GM21367 (cell line): Measurements from ENCODE around the gene ZFAND3.
A peak's percentile ranks its signal among the peaks of the same experiment; 100 is the strongest.

Source experiments
- ATAC-seq: cut with Tn5 transposase; IDR thresholded peaks from one replicate; pipeline ENCODE4 v1.9.1; 2021; ENCODE audit not compliant: unreplicated experiment

ZFAND3 gene

DNA sequence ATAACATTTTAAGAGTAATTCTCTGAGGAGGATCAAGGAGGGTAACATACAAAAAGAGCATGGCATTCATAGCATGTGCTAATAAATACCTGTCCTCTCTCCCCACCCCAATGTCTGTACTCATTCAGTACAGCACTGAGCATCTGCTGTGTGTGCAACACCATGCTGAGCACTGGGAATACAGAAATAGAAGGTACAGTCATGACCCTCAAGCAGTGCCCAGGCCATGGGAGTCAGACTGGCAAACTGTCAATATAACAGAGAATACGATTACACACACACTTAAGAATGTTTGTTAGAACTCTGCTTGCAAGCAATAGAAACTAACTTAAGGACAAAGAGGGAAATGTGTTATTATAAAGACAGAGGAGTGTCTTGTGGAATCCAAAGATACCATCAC is 24.7 kb upstream of the ZFAND3 start:
- ATAC-seq: no peak

DNA sequence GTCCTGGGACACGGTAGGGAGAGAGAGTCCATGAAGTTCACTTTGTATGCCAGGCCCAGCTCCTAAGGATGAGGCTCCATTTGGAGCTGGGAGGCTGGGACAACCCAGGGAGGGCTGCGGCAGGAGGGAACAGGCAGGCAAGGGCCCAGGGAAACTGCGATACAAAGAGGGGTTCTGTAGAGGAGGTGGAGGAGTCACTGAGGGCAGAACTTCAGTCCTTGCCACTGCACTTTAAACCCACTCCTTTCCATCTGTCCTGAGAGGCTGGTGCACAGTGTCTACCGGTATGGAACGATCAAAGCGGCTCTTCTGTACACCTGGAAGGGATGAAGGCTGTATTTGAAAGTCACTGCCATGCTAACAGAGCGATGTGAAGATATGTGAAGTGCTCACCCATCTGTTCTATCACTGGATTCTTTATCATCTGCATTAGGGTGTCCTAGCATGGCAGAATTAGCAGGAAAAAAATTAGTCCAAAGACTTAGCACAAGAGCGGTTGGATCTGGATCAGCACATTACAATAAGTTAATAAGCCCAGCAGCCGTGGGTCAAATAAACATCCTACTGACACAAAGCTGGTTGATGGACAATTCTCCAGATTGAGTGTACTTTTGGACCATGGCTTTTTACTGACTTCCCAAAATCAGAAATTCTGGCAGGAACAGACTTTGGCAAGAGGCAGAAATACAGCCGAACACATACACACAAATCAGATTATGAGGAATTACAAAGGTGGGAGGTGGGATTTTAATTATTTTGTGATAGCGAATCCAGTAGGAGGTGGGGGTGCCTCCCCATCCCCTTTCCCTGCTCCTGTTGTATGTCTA is 20.9 kb upstream of the ZFAND3 start:
- no peak for ATAC-seq

DNA sequence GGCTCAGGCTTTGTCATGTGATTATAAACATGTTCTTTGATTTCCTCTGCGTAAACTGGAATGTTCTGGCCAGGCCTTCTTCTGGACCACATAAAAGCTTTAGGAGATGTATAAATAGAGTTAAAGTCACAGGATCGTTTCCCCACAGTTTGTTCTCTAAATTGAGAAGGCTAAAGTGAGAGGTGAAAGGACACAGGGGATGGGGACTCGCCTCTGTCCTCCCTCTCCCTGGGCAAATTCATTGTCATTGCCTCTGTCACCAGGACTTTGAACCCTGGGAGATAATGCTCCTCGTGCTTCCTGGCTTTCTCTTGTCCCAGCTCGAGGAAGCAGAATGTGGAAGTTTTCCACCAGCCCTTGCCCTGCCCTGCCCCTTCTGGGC is 20.3 kb upstream of the ZFAND3 start:
- ATAC-seq: no peak

DNA sequence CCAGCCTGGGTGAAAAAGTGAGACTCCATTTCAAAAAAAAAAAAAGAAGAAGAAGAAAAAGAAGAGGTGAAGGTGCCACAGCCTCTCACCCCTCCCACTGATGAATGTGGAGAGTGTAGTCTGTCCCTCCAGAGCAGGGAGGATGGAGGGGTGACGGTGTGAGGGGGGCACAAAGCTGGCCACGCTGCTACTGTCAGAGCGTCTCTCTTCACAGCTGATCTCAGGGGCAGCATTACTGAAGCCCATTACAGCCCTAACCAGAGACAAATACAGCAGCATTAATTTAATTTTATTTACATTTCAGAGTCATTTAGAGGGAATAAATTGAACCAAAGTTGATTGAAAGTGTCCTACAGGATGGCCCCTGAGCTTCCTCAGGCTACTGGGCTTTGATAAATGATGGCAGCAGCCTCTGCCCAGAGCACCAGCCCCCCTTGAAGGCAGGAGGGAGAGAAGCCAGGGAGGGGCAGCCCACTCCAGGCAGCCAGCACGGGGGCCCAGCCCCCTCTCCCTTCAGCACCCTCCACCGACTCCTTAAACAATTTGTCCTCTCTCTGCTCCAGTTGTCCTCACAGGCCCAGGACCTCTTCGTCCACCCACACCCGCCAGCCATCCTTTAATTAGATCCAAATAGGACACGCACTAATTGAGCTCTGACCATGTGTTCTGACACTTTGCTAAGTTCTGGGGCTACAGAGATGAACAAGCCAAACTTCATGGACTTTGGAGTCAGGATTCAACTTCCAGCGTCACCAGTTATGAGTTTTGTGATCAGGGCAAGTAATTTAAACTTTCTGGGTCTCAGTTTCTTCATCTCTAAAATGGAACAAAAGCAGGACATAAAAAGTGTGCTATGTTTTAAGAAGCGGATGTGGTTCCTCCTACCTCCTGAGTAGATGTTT is 18.6 kb upstream of the ZFAND3 start:
- ATAC-seq: no peak

DNA sequence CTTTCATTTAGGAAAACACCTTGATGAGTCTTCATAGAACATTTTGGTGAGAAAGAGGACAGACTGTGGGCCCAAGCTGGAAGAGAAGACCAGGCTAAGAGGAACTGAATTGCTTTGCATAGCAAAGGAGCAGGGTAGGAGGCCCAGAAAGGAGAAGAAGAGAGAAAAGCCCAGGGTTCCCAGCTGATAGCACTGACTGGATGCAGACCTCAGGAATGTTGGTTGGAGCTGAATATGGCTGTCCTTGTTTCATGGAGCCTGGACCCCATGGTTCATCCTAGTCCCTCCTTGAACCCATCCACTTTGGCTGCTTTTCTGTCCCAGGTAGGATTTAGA is 18.0 kb upstream of the ZFAND3 start:
- no peak for ATAC-seq

DNA sequence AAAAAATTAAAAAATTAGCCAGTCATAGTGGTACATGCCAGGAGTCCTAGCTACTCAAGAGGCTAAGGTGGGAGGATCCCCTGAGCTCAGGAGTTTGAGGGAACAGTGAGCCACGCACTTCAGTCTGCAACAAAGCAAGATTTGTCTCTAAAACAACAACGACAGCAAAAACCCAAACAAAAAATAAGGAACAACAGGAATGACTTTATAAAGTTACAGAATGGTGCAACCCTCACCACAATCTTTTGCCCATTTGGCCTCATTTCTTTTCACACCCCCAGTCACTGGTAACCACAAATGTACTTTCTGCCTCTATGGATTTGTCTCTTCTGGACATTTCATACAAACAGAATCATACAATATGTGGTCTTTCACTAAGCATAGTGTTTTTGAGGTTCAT is 16.7 kb upstream of the ZFAND3 start:
- ATAC-seq: no peak

DNA sequence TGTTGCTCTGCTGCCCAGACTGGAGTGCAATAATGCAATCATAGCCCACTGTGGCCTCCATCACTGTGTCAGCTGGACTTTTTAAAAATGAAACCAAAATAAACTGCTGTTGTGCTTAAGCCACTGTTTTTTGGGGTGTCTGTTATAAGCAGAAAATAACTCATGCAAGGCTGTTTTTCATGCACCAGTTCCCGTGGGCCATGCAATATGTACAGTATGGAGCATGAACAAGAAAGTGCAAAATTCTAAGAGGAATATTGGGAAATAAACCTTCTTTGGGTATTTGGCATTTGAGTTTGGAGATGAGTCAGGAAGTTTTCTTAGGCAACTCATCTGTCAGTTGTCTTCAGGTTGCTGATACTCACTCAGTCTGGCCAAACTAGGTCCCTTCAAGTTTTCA is 14.9 kb upstream of the ZFAND3 start:
- ATAC-seq: no peak

DNA sequence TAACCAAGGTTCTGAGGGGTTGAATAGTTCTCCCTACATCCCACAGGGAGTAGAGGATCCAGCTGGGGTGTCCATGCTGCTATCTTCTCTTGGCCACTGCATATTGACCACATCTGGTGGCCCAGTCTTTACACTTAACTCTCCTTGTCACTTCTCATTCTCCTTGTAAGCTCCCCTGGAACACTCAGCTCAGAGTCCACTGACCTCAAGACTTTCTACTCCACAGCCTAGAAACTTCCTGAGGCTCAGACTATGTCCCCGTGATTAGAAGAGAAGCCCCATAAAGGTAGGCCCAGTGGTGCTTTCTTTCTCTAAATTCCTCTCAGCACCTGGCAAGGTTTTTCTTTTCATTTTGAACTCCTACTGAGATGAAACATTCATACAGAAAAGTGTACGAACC is 13.3 kb upstream of the ZFAND3 start:
- no peak for ATAC-seq

DNA sequence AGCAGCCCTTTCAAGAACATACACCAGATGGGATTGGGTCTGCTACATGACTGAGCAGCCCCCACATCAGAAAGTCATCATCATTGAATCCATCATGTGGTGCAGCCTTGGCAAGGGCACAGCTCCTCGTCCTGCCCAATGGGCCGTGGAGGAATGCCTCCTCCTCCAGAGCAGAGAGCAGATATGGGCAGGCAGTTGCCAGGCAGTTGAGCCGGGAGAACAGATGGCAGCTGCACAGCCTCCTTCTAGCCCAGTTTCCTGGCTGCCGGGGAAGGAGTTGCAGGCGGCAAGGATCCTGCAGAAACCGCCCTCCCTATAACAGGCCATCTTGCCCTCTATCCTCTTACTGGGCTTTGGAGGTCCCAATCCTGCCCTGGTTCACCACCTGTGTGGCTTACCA is 11.9 kb upstream of the ZFAND3 start:
- ATAC-seq: no peak

DNA sequence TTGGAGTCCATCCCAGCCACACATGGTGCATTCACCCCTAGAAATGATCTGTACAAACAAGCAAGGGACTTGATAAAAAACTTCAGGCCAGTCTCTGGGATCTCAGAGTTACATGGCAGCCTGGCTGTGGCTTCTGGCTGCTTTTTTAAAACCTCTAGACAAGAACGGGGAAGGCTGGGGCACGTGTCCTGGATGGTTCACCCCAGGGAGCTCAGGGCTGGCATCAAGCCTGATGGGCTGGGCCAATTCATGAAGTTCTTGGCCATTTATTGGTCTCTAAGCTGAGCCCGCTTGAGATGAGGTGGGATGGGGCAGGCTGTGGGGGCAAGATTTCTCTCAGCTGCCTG is 10.4 kb upstream of the ZFAND3 start:
- no peak for ATAC-seq

DNA sequence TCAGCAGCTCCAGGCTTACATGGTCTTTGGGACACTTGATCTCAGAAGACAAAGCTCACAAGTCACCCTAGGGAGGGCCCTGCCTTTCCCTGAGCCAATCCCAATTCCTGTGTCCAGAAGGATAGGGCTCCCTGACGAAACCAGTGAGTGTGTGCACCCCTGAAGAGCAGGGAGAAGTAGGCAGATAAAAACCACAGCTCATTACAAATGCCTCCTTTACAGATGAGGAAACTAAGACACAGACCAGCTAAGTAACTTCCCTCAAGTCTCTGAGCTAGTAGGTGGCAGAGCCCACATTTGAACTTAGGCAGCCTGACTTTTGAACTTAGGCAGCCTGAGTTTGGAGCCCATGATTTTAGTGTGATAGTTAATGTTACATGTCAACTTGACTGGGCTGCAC is 6.7 kb upstream of the ZFAND3 start:
- ATAC-seq: no peak

DNA sequence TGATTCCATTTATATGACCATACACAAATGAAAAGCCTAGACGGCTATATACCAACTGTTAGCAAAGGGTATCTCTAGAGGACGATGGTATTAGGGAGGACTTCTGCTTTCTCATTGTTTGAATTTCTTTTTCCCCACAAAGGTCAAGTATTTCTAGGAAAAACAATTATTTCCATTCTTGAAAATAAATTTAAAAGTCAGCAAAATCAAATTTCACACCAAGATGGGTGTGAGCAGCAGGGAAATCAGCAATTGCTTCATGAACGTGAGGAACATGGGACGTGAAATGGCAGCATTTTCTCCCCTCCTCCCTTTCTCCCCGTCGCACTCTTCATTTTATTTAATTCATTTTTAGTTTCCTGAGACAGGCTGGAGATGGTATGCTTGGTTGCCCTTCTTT is 5.2 kb upstream of the ZFAND3 start:
- no peak for ATAC-seq

DNA sequence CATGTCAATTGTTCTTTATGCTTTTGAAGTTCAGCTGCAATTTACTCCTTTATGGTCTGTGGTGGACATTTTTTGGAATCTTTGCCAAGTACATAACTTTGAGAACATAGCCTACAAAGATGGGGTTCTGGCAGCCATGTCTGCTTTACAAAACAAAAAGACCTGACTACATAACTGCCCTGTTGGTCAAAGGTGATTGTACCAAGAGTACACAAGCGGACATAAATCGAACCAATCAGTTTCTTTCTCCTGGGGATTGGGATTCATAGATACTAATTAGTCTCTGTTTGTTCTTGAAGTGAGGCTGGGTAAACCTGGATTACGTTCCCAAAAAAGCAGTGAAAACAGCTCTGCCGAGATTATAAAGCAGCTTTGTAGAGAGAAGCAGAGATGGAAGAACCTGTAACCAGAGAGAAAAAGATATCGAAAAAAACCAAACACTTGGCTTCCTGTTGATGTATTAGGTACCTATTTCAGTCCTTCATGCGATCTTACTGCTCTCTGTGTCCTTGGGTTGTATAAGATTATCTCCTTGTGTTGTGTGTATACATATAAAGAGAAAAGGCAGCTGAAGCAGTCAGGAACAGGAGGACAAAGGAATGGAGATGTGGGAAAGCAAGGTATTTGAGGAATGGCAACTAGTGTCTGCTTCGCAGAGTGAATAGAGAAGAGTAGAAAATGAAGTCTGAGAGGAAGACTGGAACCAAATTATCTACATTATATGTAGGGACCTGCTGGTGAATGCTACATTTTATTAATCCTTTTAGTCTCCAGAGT is 2.7 kb upstream of the ZFAND3 start:
- no peak for ATAC-seq

DNA sequence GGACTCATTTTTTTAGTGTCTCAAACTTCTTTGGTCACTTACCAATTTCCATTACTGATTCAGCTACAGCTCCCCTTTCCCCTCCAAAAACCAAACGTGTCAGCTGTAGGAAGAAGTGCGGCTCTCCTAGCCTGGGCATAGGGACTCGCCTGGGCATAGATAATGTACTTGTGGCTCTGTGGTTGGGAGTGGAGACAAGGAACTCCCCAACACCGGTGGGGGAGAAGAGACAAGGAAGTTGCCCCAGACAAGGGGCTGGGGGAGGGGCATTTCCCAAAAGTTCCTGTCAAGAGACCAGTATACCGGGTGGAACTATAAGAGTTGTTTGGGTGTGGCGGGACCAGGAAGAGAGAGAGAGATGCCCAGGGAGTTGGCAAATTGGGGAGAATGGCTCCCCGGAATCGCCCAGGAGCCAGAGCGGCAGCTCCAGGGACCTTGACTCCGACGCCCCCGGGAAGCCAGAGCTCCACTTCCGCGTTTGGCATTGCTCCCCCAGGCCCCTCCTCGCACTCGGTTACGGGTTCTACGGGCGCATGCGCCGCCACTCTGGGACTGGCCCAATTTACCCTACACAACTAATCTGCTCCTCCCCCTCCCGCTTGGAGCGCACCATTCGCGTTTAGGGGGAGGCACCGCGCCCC is 871 bp upstream of the ZFAND3 start:
- peak; percentile 60 for ATAC-seq

DNA sequence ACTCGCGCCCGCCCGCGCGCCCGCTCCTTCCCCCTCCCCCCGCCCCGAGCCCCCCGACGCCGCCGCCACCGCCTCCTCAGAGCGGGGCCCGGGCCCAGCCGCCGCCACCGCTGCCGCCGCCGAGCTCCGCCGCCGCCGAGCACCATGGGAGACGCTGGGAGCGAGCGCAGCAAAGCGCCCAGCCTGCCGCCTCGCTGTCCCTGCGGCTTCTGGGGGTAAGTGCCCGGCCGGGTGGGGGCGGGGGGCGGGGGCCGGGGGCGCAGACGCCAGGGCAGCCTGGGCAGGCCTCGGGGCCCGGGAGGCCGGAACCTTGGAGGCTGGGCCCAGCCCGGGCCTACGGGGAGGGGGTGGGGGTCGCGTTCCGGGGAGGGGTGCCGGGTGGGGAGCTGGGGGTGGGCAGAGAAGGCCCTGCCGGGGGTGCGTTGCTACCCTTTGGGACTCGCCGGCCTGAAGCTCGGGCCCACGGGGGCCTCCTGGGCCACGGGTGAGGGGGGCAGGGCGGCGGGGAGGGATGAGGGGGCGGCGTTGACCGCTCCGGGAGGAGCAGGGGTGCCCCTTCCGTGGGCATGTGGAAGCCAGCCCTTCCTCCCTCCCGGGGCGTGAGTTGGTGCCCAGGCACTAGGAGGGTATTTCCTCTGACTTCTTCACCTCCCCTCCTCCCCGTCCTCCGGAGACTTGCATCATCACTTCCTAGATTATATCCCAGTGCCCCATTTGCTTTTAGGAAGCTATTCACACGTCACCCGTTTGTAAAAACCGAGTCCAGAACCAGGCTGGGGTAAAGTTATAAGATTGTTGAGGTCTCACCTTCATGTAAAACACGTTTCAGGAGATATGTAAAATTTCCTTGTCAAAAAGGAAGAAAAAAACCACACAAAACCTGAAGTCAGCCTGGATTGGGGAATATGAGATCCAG is 533 bp downstream of the ZFAND3 start:
- ATAC-seq: no peak

DNA sequence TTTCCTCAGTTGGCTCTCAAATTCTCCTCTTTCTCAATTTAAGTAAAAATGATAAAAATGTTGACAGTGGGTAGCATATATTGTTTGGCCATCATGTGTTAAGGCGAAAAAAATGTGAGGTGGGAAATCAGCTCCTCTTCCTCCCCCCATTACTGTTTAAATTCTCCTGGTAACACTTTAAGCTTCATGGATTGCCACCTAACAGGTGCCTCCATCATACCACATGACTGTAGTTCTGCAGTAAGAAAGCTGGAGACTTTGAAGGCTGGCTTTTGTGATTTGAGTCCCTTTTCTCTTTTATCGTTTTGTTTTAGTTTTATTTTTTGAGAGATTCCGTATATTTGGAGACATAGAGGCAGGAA is 1.2 kb downstream of the ZFAND3 start:
- no peak for ATAC-seq

DNA sequence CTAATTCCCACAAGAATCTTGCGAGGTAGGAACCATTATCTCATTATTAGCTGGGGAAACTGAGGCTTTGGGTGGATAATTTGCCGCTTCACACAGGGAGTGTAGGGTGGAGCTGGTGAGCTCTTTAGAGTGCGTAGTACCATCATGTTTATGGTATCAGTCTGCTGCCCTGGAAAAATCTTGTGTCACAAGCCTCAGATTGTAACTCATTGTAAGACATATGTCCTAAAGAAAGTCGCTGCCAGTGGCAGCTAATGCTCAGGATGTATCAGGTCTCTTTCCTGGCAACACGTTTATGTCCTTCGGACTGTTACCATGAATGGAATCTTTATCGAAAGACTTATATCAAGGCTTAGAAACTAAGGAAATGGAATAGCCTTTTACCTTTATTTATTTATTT is 1.9 kb downstream of the ZFAND3 start:
- no peak for ATAC-seq

DNA sequence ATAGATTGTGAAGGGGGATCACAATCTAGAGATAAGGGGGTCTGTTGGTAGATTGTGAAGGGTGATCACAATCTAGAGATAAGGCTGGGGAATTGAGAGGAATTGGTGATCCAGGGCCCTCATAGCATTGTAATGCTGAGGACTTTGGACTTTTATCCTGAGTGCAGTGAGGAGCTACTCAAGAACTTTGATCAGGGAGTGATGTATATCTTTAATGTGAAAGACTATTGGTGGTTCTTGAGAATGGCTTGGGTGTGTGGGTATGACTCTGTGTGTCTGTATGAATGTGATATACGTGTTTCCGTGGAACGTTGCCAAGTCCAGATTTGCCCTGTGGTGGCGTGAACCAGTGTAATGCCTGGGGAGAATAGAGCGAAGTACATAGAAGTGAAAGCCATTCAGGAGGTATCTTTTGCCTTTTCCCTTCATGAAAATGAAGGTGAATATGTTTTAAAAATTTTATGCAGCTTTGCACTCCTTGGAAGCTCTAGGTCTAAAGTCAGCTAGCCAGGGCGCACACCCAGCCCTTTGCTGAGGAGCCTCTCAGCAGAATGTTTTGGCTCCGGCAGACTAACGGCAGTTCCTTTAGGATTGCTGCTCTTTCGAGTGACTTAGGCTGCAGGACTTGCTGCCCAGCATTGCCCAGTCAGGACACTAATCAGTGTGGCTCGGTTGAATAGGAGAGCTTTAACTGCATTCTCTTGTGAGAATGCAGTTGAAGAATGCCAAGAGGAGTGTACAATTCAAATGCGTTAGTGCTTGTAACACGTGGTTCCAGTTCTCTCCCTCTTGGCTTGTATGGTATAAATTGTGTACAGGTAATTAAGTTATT is 3.5 kb downstream of the ZFAND3 start:
- no peak for ATAC-seq

DNA sequence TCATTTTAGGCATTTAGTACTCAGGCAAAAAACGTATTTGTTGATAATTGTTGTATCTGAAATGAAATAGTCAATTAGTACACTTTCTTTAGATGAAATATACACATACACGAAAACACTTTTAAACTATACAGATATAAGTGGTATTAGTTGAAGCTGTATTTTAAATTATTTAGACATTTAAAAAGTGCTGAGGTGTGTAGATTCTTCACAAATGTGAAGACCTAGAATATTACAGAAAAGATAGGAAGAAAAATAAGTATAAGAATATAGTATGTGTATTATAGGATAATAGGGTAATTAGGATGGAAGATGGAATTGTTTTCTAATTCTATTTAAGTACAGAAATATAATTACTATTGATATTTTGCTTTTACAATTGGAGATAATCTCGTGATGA is 4.6 kb downstream of the ZFAND3 start:
- no peak for ATAC-seq
